Measurements from ENCODE around the gene FOXJ3.
"Not testable (repeated sequence)": the region's sequence is repeated elsewhere in the genome, so short reads cannot be mapped to it uniquely, and the experiment has no call there.

DNA sequence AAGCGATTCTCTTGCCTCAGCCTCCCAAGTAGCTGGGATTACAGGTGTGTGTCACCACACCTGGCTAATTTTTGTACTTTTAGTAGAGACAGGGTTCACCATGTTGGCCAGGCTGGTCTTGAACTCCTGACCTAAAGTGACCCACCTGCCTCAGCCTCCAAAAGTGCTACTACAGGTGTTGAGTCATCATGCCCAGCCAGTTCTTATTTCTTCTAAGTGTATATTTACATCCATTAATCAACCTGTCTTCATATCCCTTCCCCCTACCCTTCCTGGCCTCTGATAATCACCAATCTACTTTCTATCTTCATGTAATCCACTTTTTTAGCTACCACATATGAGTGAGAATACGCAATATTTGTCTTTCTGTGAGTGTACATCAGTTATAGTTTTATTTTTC, 128.1 kb downstream of the FOXJ3 start:
- TF ChIP-seq GATA2 (CRISPR knock-in tag; IDR thresholded peaks at IDR 0.05); SIN3A (IDR thresholded peaks at IDR 0.05; ENCODE audit: borderline replicate concordance, low read depth, low read length); YY1 (IDR thresholded peaks at IDR 0.05; ENCODE audit: low read depth); FOXJ3 (CRISPR knock-in tag; IDR thresholded peaks at IDR 0.05); GABPA (IDR thresholded peaks at IDR 0.05; ENCODE audit: low read depth); REST (IDR thresholded peaks at IDR 0.05; ENCODE audit: low read depth, low read length); FOXM1 (IDR thresholded peaks at IDR 0.05; ENCODE audit: low read depth): not testable (repeated sequence)
- TF ChIP-seq, protein P1, sequence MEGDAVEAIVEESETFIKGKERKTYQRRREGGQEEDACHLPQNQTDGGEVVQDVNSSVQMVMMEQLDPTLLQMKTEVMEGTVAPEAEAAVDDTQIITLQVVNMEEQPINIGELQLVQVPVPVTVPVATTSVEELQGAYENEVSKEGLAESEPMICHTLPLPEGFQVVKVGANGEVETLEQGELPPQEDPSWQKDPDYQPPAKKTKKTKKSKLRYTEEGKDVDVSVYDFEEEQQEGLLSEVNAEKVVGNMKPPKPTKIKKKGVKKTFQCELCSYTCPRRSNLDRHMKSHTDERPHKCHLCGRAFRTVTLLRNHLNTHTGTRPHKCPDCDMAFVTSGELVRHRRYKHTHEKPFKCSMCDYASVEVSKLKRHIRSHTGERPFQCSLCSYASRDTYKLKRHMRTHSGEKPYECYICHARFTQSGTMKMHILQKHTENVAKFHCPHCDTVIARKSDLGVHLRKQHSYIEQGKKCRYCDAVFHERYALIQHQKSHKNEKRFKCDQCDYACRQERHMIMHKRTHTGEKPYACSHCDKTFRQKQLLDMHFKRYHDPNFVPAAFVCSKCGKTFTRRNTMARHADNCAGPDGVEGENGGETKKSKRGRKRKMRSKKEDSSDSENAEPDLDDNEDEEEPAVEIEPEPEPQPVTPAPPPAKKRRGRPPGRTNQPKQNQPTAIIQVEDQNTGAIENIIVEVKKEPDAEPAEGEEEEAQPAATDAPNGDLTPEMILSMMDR (IDR thresholded peaks at IDR 0.05), result not testable (repeated sequence)
- TF ChIP-seq, protein P2, sequence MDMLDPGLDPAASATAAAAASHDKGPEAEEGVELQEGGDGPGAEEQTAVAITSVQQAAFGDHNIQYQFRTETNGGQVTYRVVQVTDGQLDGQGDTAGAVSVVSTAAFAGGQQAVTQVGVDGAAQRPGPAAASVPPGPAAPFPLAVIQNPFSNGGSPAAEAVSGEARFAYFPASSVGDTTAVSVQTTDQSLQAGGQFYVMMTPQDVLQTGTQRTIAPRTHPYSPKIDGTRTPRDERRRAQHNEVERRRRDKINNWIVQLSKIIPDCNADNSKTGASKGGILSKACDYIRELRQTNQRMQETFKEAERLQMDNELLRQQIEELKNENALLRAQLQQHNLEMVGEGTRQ (IDR thresholded peaks at IDR 0.05; ENCODE audit: borderline replicate concordance, low read depth, low read length), result not testable (repeated sequence)
